HepG2 (cell line): ENCODE measurements around the gene ARMC5. TPM values are rescaled to one million over a fixed set of nuclear protein-coding genes. Genes with fewer than 3 reads are reported as not detected.
A peak's percentile ranks its signal among the peaks of the same experiment; 100 is the strongest.

ENCODE experiments used
- CCDC6 ChIP-seq: sonication (generic); formaldehyde crosslinking; IDR thresholded peaks from 2 replicates; pipeline ENCODE4 v1.8.1; 2022; ENCODE audit warnings: mild to moderate bottlenecking, missing genetic modification reagents, moderate library complexity
- ELF1 ChIP-seq: sonication (generic); formaldehyde crosslinking; IDR thresholded peaks from 2 replicates; pipeline ENCODE4 v1.4.0; 2020; ENCODE audit warnings: missing genetic modification reagents
- JARID2 ChIP-seq: sonication (generic); formaldehyde crosslinking; IDR thresholded peaks from 2 replicates; pipeline ENCODE4 v1.8.1; 2023; ENCODE audit warnings: missing genetic modification reagents, inconsistent platforms; ENCODE audit not compliant: insufficient replicate concordance
- NFE2L1 ChIP-seq: sonication (generic); formaldehyde crosslinking; IDR thresholded peaks from 2 replicates; pipeline ENCODE4 v1.4.0; 2020; ENCODE audit warnings: missing genetic modification reagents, mild to moderate bottlenecking, borderline replicate concordance
- POGZ ChIP-seq: sonication (generic); formaldehyde crosslinking; IDR thresholded peaks from 2 replicates; pipeline ENCODE4 v1.4.0; 2020; ENCODE audit warnings: mild to moderate bottlenecking, missing genetic modification reagents
- PRDM4 ChIP-seq: sonication (generic); formaldehyde crosslinking; IDR thresholded peaks from 2 replicates; pipeline ENCODE4 v1.9.0; 2021; ENCODE audit warnings: missing genetic modification reagents, borderline replicate concordance
- RERE ChIP-seq: IDR thresholded peaks from 2 replicates; pipeline ENCODE4 v1.6.1; 2016; ENCODE audit warnings: low read depth, missing genetic modification reagents, missing compliant biosample characterization
- RFX3 ChIP-seq: IDR thresholded peaks from 2 replicates; pipeline ENCODE4 v1.6.1; 2016; ENCODE audit warnings: missing biosample characterization, missing genetic modification reagents
- SETDB1 ChIP-seq: sonication (generic); formaldehyde crosslinking; IDR thresholded peaks from 2 replicates; pipeline ENCODE4 v1.5.1; 2020; ENCODE audit warnings: missing genetic modification reagents, mild to moderate bottlenecking, borderline replicate concordance
- TERF1 ChIP-seq: sonication (generic); formaldehyde crosslinking; IDR thresholded peaks from 2 replicates; pipeline ENCODE4 v1.8.0; 2022; ENCODE audit warnings: mild to moderate bottlenecking, missing genetic modification reagents, moderate library complexity
- ZNF136 ChIP-seq: sonication (generic); formaldehyde crosslinking; IDR thresholded peaks from 2 replicates; pipeline ENCODE4 v1.8.1; 2022; ENCODE audit warnings: low read depth, mild to moderate bottlenecking, moderate library complexity, missing genetic modification reagents
- polyA plus RNA-seq, 8 experiments: library from polyadenylated mRNA; depleted of rRNA in 3 of 8; stranded (reverse) in 7 of 8; unstranded in 1 of 8; fragments of >200 nt; fragmentation: Illumina TruSeq in 4 of 8; extraction: Trizol in 4 of 8; gene quantifications; 2 replicates each; pipeline versions ENCODE4 v1.2.1 to v1.2.3, GENCODE V29; 2011 to 2016; ENCODE audit warnings: low read depth in 4 of 8, missing spikeins in 1 of 8, mixed read lengths in 1 of 8; ENCODE audit not compliant: insufficient read depth in 1 of 8
- total RNA-seq, 5 experiments: library from RNA; depleted of rRNA; stranded (reverse); fragments of >200 nt; fragmentation: Illumina TruSeq; extraction: Trizol; gene quantifications; 2 replicates each; pipeline ENCODE4 v1.2.3, GENCODE V29; 2016; ENCODE audit warnings: low read depth in 1 of 5
- TF ChIP-seq, protein P1 (sequence below): IDR thresholded peaks from 2 replicates; pipeline ENCODE4 v1.6.1; 2016; ENCODE audit warnings: low read depth, borderline replicate concordance
- TF ChIP-seq, protein P2 (sequence below): sonication (generic); formaldehyde crosslinking; IDR thresholded peaks from 2 replicates; pipeline ENCODE4 v1.4.0; 2020; ENCODE audit warnings: mild to moderate bottlenecking, missing genetic modification reagents
- TF ChIP-seq, protein P3 (sequence below): sonication (generic); formaldehyde crosslinking; IDR thresholded peaks from 2 replicates; pipeline ENCODE4 v1.4.0; 2020; ENCODE audit warnings: mild to moderate bottlenecking, missing genetic modification reagents, borderline replicate concordance

The ARMC5 gene
- total and polyA plus RNA-seq, 2 of the 13 experiments (the other 11 are each of a cell fraction or from before 2014, with no cell fraction given): 10.8 to 22.3 TPM

DNA sequence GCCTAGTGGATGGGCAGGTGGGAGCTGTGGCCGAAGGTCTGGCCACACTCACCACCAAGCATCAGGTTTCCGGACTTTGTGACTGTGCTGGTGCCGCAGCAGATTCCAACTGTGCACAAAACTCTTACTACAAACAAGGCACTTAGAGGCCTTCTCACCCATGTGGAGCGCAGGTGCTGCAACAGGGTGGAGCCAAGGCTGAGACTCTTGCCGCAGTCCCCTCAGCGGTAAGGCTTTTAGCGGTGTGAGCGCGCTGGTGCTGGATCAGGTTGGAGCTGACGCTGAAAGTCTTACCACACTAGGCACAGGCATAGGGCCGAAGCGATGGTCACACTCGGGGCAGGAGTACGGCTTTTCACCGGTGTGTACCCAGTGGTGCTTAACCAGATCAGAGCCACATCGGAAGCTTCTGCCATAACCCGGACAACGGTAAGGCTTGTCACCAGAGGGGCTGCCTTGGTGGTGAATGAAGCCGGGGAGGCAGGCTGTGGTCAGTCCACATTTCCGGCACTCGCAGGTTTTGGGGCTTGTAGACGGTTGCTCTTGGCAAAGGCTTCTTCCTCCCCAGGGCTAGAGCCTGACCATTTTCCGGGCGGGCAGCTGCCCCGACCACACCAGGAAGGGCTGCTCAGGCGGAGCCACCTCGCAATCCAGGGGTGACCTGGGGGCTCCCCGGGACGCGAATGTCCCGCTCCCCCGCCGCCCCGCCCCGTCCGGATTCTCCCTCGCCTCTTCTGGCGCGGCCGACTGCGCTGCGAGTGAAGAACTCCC, 1.0 kb upstream of the ARMC5 start (continued):
- TF ChIP-seq PRDM4 (CRISPR knock-in tag) (0 out of 2 replicates have a peak, but pooled peaks have one; percentile 20), CCDC6 (peak; percentile 94), NFE2L1 (no peak), ELF1 (CRISPR knock-in tag) (peak; percentile 80; the same call in 1 of the 2 replicates), SETDB1 (CRISPR knock-in tag) (no peak), RERE (CRISPR knock-in tag) (no peak), RFX3 (CRISPR knock-in tag) (no peak; the same call in 1 of the 2 replicates), ZNF136 (CRISPR knock-in tag) (peak; percentile 99; the same call in 1 of the 2 replicates), JARID2 (no peak), POGZ (CRISPR knock-in tag) (peak; percentile 68), TERF1 (CRISPR knock-in tag) (0 out of 2 replicates have a peak, but pooled peaks have one; percentile 16)
- TF ChIP-seq, protein P1, sequence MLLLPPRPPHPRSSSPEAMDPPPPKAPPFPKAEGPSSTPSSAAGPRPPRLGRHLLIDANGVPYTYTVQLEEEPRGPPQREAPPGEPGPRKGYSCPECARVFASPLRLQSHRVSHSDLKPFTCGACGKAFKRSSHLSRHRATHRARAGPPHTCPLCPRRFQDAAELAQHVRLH (CRISPR knock-in tag): peak; percentile 92
- TF ChIP-seq, protein P2, sequence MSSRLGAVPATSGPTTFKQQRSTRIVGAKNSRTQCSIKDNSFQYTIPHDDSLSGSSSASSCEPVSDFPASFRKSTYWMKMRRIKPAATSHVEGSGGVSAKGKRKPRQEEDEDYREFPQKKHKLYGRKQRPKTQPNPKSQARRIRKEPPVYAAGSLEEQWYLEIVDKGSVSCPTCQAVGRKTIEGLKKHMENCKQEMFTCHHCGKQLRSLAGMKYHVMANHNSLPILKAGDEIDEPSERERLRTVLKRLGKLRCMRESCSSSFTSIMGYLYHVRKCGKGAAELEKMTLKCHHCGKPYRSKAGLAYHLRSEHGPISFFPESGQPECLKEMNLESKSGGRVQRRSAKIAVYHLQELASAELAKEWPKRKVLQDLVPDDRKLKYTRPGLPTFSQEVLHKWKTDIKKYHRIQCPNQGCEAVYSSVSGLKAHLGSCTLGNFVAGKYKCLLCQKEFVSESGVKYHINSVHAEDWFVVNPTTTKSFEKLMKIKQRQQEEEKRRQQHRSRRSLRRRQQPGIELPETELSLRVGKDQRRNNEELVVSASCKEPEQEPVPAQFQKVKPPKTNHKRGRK (CRISPR knock-in tag): no peak
- TF ChIP-seq, protein P3, sequence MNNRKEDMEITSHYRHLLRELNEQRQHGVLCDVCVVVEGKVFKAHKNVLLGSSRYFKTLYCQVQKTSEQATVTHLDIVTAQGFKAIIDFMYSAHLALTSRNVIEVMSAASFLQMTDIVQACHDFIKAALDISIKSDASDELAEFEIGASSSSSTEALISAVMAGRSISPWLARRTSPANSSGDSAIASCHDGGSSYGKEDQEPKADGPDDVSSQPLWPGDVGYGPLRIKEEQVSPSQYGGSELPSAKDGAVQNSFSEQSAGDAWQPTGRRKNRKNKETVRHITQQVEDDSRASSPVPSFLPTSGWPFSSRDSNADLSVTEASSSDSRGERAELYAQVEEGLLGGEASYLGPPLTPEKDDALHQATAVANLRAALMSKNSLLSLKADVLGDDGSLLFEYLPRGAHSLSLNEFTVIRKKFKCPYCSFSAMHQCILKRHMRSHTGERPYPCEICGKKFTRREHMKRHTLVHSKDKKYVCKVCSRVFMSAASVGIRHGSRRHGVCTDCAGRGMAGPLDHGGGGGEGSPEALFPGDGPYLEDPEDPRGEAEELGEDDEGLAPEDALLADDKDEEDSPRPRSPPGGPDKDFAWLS (CRISPR knock-in tag): 0 out of 2 replicates have a peak, but pooled peaks have one; percentile 11
